Endodermal cell (in vitro differentiated cells): Measurements from ENCODE around the gene CACNA1F. TPM values are rescaled to one million over a fixed set of nuclear protein-coding genes. Genes with fewer than 3 reads are reported as not detected.
A peak's percentile ranks its signal among the peaks of the same experiment; 100 is the strongest.

Experiments used
- DNase-seq: peaks from one replicate; pipeline ENCODE4 v3.0.0-alpha.2; 2017
- H3K27ac ChIP-seq: 2 replicates; pipeline ENCODE4 v1.5.1; 2013; ENCODE audit warnings: mild to moderate bottlenecking, low read depth, low read length, moderate library complexity
- H3K27me3 ChIP-seq: 2 replicates; pipeline ENCODE4 v1.6.1; 2013; ENCODE audit warnings: mild to moderate bottlenecking, low read length, moderate library complexity; ENCODE audit not compliant: insufficient read depth, control insufficient read depth, poor library complexity, severe bottlenecking
- H3K36me3 ChIP-seq: 2 replicates; pipeline ENCODE4 v1.7.0; 2013; ENCODE audit warnings: mild to moderate bottlenecking, low read length, moderate library complexity; ENCODE audit not compliant: control insufficient read depth, insufficient read depth
- H3K4me1 ChIP-seq: one replicate; pipeline ENCODE4 v1.7.0; 2013; ENCODE audit warnings: low read length; ENCODE audit not compliant: control insufficient read depth, insufficient read depth
- H3K4me3 ChIP-seq: 2 replicates; pipeline ENCODE4 v1.5.1; 2013; ENCODE audit warnings: mild to moderate bottlenecking, low read length, moderate library complexity
- H3K9ac ChIP-seq: 2 replicates; pipeline ENCODE4 v1.6.1; 2013; ENCODE audit warnings: mild to moderate bottlenecking, low read length, moderate library complexity; ENCODE audit not compliant: poor library complexity, severe bottlenecking; ENCODE audit errors: extremely low read depth
- H3K9me3 ChIP-seq: 2 replicates; pipeline ENCODE4 v1.6.1; 2013; ENCODE audit warnings: mild to moderate bottlenecking, low read length, moderate library complexity; ENCODE audit not compliant: control insufficient read depth
- H3K27ac Mint-ChIP-seq: 2 replicates; pipeline ENCODE4 v1.8.0; 2020; ENCODE audit warnings: mixed read lengths
- H3K27me3 Mint-ChIP-seq: 2 replicates; pipeline ENCODE4 v1.8.0; 2021; ENCODE audit warnings: mild to moderate bottlenecking, mixed read lengths; ENCODE audit not compliant: insufficient read depth
- H3K36me3 Mint-ChIP-seq: 2 replicates; pipeline ENCODE4 v1.8.0; 2020; ENCODE audit warnings: low read depth, mixed read lengths
- H3K4me1 Mint-ChIP-seq: 2 replicates; pipeline ENCODE4 v1.8.0; 2020; ENCODE audit warnings: mixed read lengths
- H3K4me3 Mint-ChIP-seq: 2 replicates; pipeline ENCODE4 v1.8.0; 2020; ENCODE audit warnings: mild to moderate bottlenecking, moderate library complexity, mixed read lengths
- H3K9me3 Mint-ChIP-seq: 2 replicates; pipeline ENCODE4 v1.8.0; 2020; ENCODE audit warnings: mild to moderate bottlenecking, mixed read lengths
- CTCF ChIP-seq: fragments of 200-600 bp; sonication (generic); conservative IDR thresholded peaks from 2 replicates; pipeline ENCODE4 v1.5.0; 2021; ENCODE audit warnings: antibody characterized with exemption, mild to moderate bottlenecking
- WGBS, 2 experiments: methylation state at CpG; one replicate each; pipeline versions ENCODE4 v1.1.5 to v1.1.7; 2013; ENCODE audit warnings: missing lambda C conversion rate in 2 of 2, mixed read lengths in 1 of 2; ENCODE audit not compliant: insufficient coverage in 1 of 2, insufficient read length in 1 of 2; 5-methylcytosine and 5-hydroxymethylcytosine counted together
- total RNA-seq, 2 donors: library from RNA; stranded (reverse); fragmentation: NEBNext Ultra II Directional in 1 of 2; extraction: Animal tissue kit (Norgen Biotek cat#: 25700) in 1 of 2; gene quantifications; 2 replicates in 1 of 2; 3 replicates in 1 of 2; pipeline ENCODE4 v1.2.1, GENCODE V29; 2021

The CACNA1F gene
- total RNA-seq, 2 donors from 2014 or later, result 0.42 to 0.70 TPM

GRCh38 chrX:49155900-49156837 lies 77.0 kb downstream of the CACNA1F start:
- peaks cover 32% of the 10 kb centered on the region for H3K27me3 Mint-ChIP-seq
- no peaks in the 10 kb centered on the region for H3K4me1 Mint-ChIP-seq
- Histone ChIP-seq H3K9ac (peak overlapping the region; percentile 67), H3K27ac (peak overlapping the region; percentile 93), H3K4me3 (peak overlapping the region; percentile 72), H3K36me3 (no peaks in the 10 kb centered on the region), H3K4me1 (no peaks in the 10 kb centered on the region), H3K9me3 (no peaks in the 10 kb centered on the region), H3K27me3 (no peaks in the 10 kb centered on the region)
- peak; percentile 78 for TF ChIP-seq CTCF
- peak; percentile 90 for DNase-seq
- H3K36me3 Mint-ChIP-seq, result no peaks in the 10 kb centered on the region
- peak overlapping the region; percentile 94 for H3K27ac Mint-ChIP-seq
- peak overlapping the region; percentile 74 for H3K4me3 Mint-ChIP-seq
- peaks cover 56% of the 10 kb centered on the region for H3K9me3 Mint-ChIP-seq
- 12 to 17% methylated on average over 13 to 60 of the region's 65 CpGs for WGBS, 2 experiments

- peaks cover 62% of the 10 kb centered on the region for H3K9me3 Mint-ChIP-seq
- H3K4me1 Mint-ChIP-seq, result no peaks in the 10 kb centered on the region
- peak overlapping the region; percentile 74 for H3K4me3 Mint-ChIP-seq
- H3K27me3 Mint-ChIP-seq, result peaks cover 29% of the 10 kb centered on the region
- H3K4me3 ChIP-seq, result peak overlapping the region; percentile 72
- peak overlapping the region; percentile 94 for H3K27ac Mint-ChIP-seq
- no peaks in the 10 kb centered on the region for H3K36me3 ChIP-seq
- DNase-seq, result peak; percentile 77
- TF ChIP-seq CTCF, result no peak
- H3K9ac ChIP-seq, result no peak overlapping the region
- no peaks in the 10 kb centered on the region for H3K36me3 Mint-ChIP-seq
- WGBS, 2 experiments, result 0 to 16% methylated on average over 1 to 17 of the region's 18 CpGs
- H3K4me1 ChIP-seq, result no peaks in the 10 kb centered on the region
- H3K27me3 ChIP-seq, result no peaks in the 10 kb centered on the region
- H3K27ac ChIP-seq, result peak overlapping the region; percentile 22
- no peaks in the 10 kb centered on the region for H3K9me3 ChIP-seq
Measured at GRCh38 chrX:49155243-49155899, 77.8 kb downstream of the CACNA1F start.

Other genes starting within 250 kb of the CACNA1F start
- gene GRIPAP1, start 231.1 kb downstream of the CACNA1F start, total RNA-seq, result 10 to 100 TPM; 55.9 to 63.1 TPM
- gene TFE3, start 190.0 kb downstream of the CACNA1F start, total RNA-seq, result 10 to 100 TPM; 33.2 to 34.4 TPM
- 10 to 100 TPM; 13.4 to 13.5 TPM for gene CCDC120, start 174.3 kb downstream of the CACNA1F start, total RNA-seq
- 10 to 100 TPM in 1 of 2 donors, 1 to 10 TPM in 1; 8.2 to 15.7 TPM for gene PRAF2, start 159.3 kb downstream of the CACNA1F start, total RNA-seq
- 10 to 100 TPM; 29.8 to 42.5 TPM for gene WDR45, start 153.5 kb downstream of the CACNA1F start, total RNA-seq
- 10 to 100 TPM; 17.9 to 23.7 TPM for gene GPKOW, start 109.6 kb downstream of the CACNA1F start, total RNA-seq
- 1 to 10 TPM; 1.2 to 1.3 TPM for gene MAGIX, start 70.6 kb downstream of the CACNA1F start, total RNA-seq
- 1 to 10 TPM; 1.9 to 2.0 TPM for gene PLP2, start 61.4 kb downstream of the CACNA1F start, total RNA-seq
- gene PRICKLE3, start 47.0 kb downstream of the CACNA1F start, total RNA-seq, result 10 to 100 TPM; 10.7 to 12.0 TPM
- under 1 TPM; 0.48 to 0.51 TPM for gene SYP, start 33.1 kb downstream of the CACNA1F start, total RNA-seq
- 10 to 100 TPM; 14.0 to 15.5 TPM for gene CCDC22, start 2.1 kb upstream of the CACNA1F start, total RNA-seq
- under 1 TPM; 0.53 to 0.77 TPM for gene FOXP3, start 31.4 kb upstream of the CACNA1F start, total RNA-seq
- 10 to 100 TPM in 1 of 2 donors, 1 to 10 TPM in 1; 6.9 to 16.6 TPM for gene PPP1R3F, start 36.5 kb upstream of the CACNA1F start, total RNA-seq
- not detected for gene GAGE10, start 70.3 kb upstream of the CACNA1F start, total RNA-seq
- gene GAGE12J, start 88.7 kb upstream of the CACNA1F start, total RNA-seq, result not detected
- not detected for gene GAGE13, start 98.2 kb upstream of the CACNA1F start, total RNA-seq